22Rv1 (cell line): Measurements from ENCODE around the gene KMT5C.

Experiments used
- ZFX ChIP-seq: fragments of 450-650 bp; IDR thresholded peaks from 2 replicates; pipeline ENCODE4 v1.6.1; 2017; ENCODE audit warnings: antibody characterized with exemption, borderline replicate concordance
- TF ChIP-seq, protein P1 (sequence below): fragments of 450-650 bp; IDR thresholded peaks from 2 replicates; pipeline ENCODE4 v1.5.1; 2017; ENCODE audit warnings: mild to moderate bottlenecking

DNA sequence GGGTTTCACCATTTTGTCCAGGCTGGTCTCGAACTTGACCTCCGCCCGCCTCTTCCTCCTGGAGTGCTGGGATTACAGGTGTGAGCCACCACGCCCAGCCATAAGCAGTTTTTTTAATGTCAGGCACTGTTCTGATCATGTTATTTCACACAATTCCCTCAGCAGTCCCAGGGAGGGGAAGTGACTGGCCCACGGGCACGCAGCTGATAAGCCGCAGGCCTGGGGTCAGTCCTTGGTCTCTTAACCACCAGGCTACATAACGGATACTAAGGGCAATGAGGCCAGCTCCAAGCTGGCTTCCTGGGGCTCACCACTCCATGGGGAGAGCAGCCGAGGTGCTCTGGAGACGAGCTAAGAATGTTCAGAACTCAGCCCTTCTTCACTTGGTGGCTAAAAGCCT, 42.4 kb upstream of the KMT5C start:
- TF ChIP-seq, protein P1, sequence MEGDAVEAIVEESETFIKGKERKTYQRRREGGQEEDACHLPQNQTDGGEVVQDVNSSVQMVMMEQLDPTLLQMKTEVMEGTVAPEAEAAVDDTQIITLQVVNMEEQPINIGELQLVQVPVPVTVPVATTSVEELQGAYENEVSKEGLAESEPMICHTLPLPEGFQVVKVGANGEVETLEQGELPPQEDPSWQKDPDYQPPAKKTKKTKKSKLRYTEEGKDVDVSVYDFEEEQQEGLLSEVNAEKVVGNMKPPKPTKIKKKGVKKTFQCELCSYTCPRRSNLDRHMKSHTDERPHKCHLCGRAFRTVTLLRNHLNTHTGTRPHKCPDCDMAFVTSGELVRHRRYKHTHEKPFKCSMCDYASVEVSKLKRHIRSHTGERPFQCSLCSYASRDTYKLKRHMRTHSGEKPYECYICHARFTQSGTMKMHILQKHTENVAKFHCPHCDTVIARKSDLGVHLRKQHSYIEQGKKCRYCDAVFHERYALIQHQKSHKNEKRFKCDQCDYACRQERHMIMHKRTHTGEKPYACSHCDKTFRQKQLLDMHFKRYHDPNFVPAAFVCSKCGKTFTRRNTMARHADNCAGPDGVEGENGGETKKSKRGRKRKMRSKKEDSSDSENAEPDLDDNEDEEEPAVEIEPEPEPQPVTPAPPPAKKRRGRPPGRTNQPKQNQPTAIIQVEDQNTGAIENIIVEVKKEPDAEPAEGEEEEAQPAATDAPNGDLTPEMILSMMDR = no peak
- TF ChIP-seq ZFX = no peak
